K562 (cell line): Measurements from ENCODE around the gene ESPN. TPM values are rescaled to one million over a fixed set of nuclear protein-coding genes. Genes with fewer than 3 reads are reported as not detected.

ENCODE experiments used
- EHMT2 ChIP-seq: fragments of 450-650 bp; IDR thresholded peaks from 2 replicates; pipeline ENCODE4 v1.6.1; 2018; ENCODE audit warnings: antibody characterized with exemption
- KDM5B ChIP-seq: fragments of 200-600 bp; sonication (generic); IDR thresholded peaks from 2 replicates; pipeline ENCODE4 v1.6.1; 2012; ENCODE audit warnings: low read depth, mild to moderate bottlenecking, moderate library complexity, low read length, control low read depth, inconsistent platforms; ENCODE audit not compliant: insufficient replicate concordance
- PCBP1 ChIP-seq: fragments of 200-400 bp; formaldehyde crosslinking; IDR thresholded peaks from 2 replicates; pipeline ENCODE4 v1.6.1; 2018; ENCODE audit warnings: mild to moderate bottlenecking, low read depth, low read length; ENCODE audit not compliant: poor library complexity, severe bottlenecking
- POU5F1 ChIP-seq: fragments of 150-350 bp; IDR thresholded peaks from 2 replicates; pipeline ENCODE4 v1.6.1; 2014; ENCODE audit warnings: borderline replicate concordance, low read length, low read depth, mild to moderate bottlenecking; ENCODE audit not compliant: partially characterized antibody
- RBM25 ChIP-seq: fragments of 200-400 bp; formaldehyde crosslinking; IDR thresholded peaks from 2 replicates; pipeline ENCODE4 v1.6.1; 2018; ENCODE audit warnings: low read length, low read depth, moderate library complexity; ENCODE audit not compliant: severe bottlenecking
- RCOR1 ChIP-seq, 2 experiments: IDR thresholded peaks; 2 replicates each; pipeline ENCODE4 v1.6.1; 2012; ENCODE audit warnings: low read depth in 2 of 2, low read length in 2 of 2, borderline replicate concordance in 1 of 2, improper control_type of control experiment in 1 of 2
- SMAD3 ChIP-seq: fragments of 450-650 bp; formaldehyde crosslinking; conservative IDR thresholded peaks from 2 replicates; pipeline ENCODE4 v1.4.0; 2020; ENCODE audit warnings: mild to moderate bottlenecking
- STAT5A ChIP-seq: IDR thresholded peaks from 2 replicates; pipeline ENCODE4 v1.6.1; 2012; ENCODE audit warnings: low read length, inconsistent platforms, borderline replicate concordance
- TBL1XR1 ChIP-seq, 2 experiments: IDR thresholded peaks; 2 replicates each; pipeline ENCODE4 v1.6.1; 2012; ENCODE audit warnings: improper control_type of control experiment in 2 of 2, low read length in 2 of 2, mild to moderate bottlenecking in 1 of 2
- TEAD4 ChIP-seq, 2 experiments: sonication (generic) in 1 of 2; formaldehyde crosslinking in 1 of 2; IDR thresholded peaks; 2 replicates each; pipeline versions ENCODE4 v1.6.1 to v1.8.0; 2012 to 2022; ENCODE audit warnings: borderline replicate concordance in 1 of 2, inconsistent platforms in 1 of 2, low read length in 1 of 2, mild to moderate bottlenecking in 1 of 2, missing genetic modification reagents in 1 of 2
- TOE1 ChIP-seq, 2 experiments: fragments of 450-650 bp in 1 of 2; sonication (generic) in 1 of 2; formaldehyde crosslinking in 1 of 2; IDR thresholded peaks; 2 replicates each; pipeline versions ENCODE4 v1.7.1 to v1.8.0; 2016 to 2022; ENCODE audit warnings: borderline replicate concordance in 2 of 2, mild to moderate bottlenecking in 2 of 2, antibody characterized with exemption in 1 of 2, inconsistent platforms in 1 of 2, low read depth in 1 of 2, missing genetic modification reagents in 1 of 2, moderate library complexity in 1 of 2
- XRCC5 ChIP-seq: fragments of 200-400 bp; formaldehyde crosslinking; IDR thresholded peaks from 2 replicates; pipeline ENCODE4 v1.6.1; 2017; ENCODE audit warnings: low read depth, mild to moderate bottlenecking, low read length
- ZBTB7A ChIP-seq: IDR thresholded peaks from 2 replicates; pipeline ENCODE4 v1.6.1; 2011; ENCODE audit warnings: low read depth, mild to moderate bottlenecking, low read length, moderate library complexity, borderline replicate concordance; ENCODE audit not compliant: control insufficient read depth
- ZNF668 ChIP-seq: fragments of 250-450 bp; sonication (Bioruptor Pico); IDR thresholded peaks from 2 replicates; pipeline ENCODE4 v1.8.0; 2022; ENCODE audit warnings: mild to moderate bottlenecking, inconsistent platforms
- polyA plus RNA-seq, 8 experiments: library from polyadenylated mRNA; depleted of rRNA in 4 of 8; stranded (reverse) in 5 of 8; unstranded in 3 of 8; fragments of >200 nt; fragmentation: Nextera tagmentation in 2 of 8; fragmentation: Illumina TruSeq in 1 of 8; extraction: Ambion mirVana in 2 of 8; extraction: Trizol in 1 of 8; gene quantifications; 2 replicates each; pipeline versions ENCODE4 v1.2.1 to v1.2.3, GENCODE V29; 2011 to 2014; ENCODE audit warnings: inconsistent platforms in 1 of 8, missing spikeins in 1 of 8
- total RNA-seq, 7 experiments: library from RNA; depleted of rRNA in 6 of 7; stranded (reverse); fragments of >200 nt in 6 of 7; fragmentation: Illumina TruSeq in 2 of 7; extraction: Trizol in 2 of 7; gene quantifications; 2 replicates each; pipeline versions ENCODE4 v1.2.1 to v1.2.3, GENCODE V29; 2011 to 2021; ENCODE audit warnings: low replicate concordance in 1 of 7
- TF ChIP-seq, protein P1 (sequence below): fragments of 250-450 bp; sonication (Bioruptor Pico); IDR thresholded peaks from 2 replicates; pipeline ENCODE4 v1.5.0; 2020; ENCODE audit warnings: mild to moderate bottlenecking, borderline replicate concordance
- TF ChIP-seq, protein P2 (sequence below), 2 experiments: IDR thresholded peaks; 2 replicates each; pipeline ENCODE4 v1.6.1; 2011; ENCODE audit warnings: borderline replicate concordance in 1 of 2, control low read depth in 1 of 2, low read depth in 1 of 2, low read length in 1 of 2, mild to moderate bottlenecking in 1 of 2, mixed read lengths in 1 of 2, moderate library complexity in 1 of 2; ENCODE audit not compliant: insufficient read depth in 1 of 2, insufficient read length in 1 of 2, poor library complexity in 1 of 2, severe bottlenecking in 1 of 2; ENCODE audit errors: extremely low read depth in 1 of 2
- TF ChIP-seq, protein P3 (sequence below), 2 experiments: IDR thresholded peaks; 2 replicates each; pipeline ENCODE4 v1.6.1; 2012; ENCODE audit warnings: improper control_type of control experiment in 2 of 2, low read depth in 2 of 2, low read length in 2 of 2, borderline replicate concordance in 1 of 2

ESPN gene
- total and polyA plus RNA-seq, 9 of the 15 experiments (the other 6 are each of a cell fraction or from before 2014, with no cell fraction given) = 0.07 to 1.2 (median 0.45) TPM; not detected in 3

DNA sequence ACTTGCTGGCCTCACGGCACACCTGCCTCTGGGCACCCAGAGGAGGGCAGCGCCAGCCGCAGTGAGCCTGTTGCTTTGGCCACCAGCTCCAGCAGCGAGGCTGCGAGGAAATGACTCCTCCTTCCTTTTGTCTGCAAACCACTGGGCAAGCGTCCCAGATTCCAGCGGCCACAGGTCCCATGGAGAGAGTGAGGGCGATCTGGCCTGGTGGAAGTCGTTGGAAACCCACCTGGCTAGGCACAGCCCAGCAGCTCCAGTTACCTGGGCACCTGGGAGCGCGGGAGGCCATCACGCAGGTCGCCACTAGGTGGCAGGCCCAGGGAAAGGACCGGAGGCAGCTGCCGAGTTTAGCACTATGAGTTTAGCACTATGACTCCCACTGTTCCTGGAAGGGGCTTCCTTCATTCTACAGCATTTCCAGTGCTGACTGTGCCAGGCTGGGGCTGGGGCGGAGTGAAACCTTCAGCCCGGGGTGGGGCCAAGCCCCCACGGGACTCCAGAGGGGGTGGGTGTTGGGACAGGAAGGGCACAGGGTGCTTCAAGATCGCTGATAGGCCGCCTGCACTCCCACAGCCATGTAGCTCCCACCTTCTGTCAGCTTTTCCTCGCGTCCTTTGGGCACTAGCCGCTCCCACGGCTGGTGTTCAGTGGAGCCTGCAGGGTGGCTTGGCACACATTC is 1.1 kb upstream of the ESPN start (continued):
- TF ChIP-seq, protein P1, sequence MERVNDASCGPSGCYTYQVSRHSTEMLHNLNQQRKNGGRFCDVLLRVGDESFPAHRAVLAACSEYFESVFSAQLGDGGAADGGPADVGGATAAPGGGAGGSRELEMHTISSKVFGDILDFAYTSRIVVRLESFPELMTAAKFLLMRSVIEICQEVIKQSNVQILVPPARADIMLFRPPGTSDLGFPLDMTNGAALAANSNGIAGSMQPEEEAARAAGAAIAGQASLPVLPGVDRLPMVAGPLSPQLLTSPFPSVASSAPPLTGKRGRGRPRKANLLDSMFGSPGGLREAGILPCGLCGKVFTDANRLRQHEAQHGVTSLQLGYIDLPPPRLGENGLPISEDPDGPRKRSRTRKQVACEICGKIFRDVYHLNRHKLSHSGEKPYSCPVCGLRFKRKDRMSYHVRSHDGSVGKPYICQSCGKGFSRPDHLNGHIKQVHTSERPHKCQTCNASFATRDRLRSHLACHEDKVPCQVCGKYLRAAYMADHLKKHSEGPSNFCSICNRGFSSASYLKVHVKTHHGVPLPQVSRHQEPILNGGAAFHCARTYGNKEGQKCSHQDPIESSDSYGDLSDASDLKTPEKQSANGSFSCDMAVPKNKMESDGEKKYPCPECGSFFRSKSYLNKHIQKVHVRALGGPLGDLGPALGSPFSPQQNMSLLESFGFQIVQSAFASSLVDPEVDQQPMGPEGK = no peak
- peak; percentile 15 for TF ChIP-seq POU5F1
- TF ChIP-seq TEAD4 (IDR thresholded peaks at IDR 0.05; ENCODE audit: low read length) = 0 out of 2 replicates have a peak, but pooled peaks have one; percentile 9
- no peak for TF ChIP-seq TEAD4 (CRISPR knock-in tag; IDR thresholded peaks at IDR 0.05; ENCODE audit: borderline replicate concordance)
- TF ChIP-seq, protein P2, sequence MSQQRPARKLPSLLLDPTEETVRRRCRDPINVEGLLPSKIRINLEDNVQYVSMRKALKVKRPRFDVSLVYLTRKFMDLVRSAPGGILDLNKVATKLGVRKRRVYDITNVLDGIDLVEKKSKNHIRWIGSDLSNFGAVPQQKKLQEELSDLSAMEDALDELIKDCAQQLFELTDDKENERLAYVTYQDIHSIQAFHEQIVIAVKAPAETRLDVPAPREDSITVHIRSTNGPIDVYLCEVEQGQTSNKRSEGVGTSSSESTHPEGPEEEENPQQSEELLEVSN (IDR thresholded peaks at IDR 0.05; ENCODE audit: borderline replicate concordance in 1 of 2, extremely low read depth in 1 of 2, insufficient read depth in 1 of 2, insufficient read length in 1 of 2, low read depth in 1 of 2, low read length in 1 of 2, poor library complexity in 1 of 2, severe bottlenecking in 1 of 2) = peak in 1 of 2 experiments; percentile 41
- TF ChIP-seq ZNF668 (CRISPR knock-in tag) = no peak
- peak; percentile 25 for TF ChIP-seq PCBP1
- TF ChIP-seq RCOR1 (IDR thresholded peaks at IDR 0.05; ENCODE audit: borderline replicate concordance in 1 of 2, low read depth in 2 of 2, low read length in 2 of 2) = 0 out of 4 replicates have a peak, but pooled peaks of 1 of the 2 experiments have one; percentile 47
- TF ChIP-seq, protein P3, sequence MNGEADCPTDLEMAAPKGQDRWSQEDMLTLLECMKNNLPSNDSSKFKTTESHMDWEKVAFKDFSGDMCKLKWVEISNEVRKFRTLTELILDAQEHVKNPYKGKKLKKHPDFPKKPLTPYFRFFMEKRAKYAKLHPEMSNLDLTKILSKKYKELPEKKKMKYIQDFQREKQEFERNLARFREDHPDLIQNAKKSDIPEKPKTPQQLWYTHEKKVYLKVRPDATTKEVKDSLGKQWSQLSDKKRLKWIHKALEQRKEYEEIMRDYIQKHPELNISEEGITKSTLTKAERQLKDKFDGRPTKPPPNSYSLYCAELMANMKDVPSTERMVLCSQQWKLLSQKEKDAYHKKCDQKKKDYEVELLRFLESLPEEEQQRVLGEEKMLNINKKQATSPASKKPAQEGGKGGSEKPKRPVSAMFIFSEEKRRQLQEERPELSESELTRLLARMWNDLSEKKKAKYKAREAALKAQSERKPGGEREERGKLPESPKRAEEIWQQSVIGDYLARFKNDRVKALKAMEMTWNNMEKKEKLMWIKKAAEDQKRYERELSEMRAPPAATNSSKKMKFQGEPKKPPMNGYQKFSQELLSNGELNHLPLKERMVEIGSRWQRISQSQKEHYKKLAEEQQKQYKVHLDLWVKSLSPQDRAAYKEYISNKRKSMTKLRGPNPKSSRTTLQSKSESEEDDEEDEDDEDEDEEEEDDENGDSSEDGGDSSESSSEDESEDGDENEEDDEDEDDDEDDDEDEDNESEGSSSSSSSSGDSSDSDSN (IDR thresholded peaks at IDR 0.05; ENCODE audit: borderline replicate concordance in 1 of 2, low read depth in 2 of 2, low read length in 2 of 2) = peak in 1 of 2 experiments; percentile 71; a peak in 2 of 4 replicates
- TF ChIP-seq KDM5B = peak; percentile 14
- TF ChIP-seq EHMT2 = no peak
- 0 out of 2 replicates have a peak, but pooled peaks have one; percentile 20 for TF ChIP-seq TOE1 (IDR thresholded peaks at IDR 0.05; ENCODE audit: borderline replicate concordance)
- no peak for TF ChIP-seq TOE1 (CRISPR knock-in tag; IDR thresholded peaks at IDR 0.05; ENCODE audit: borderline replicate concordance, low read depth)
- no peak for TF ChIP-seq SMAD3
- TF ChIP-seq ZBTB7A = 0 out of 2 replicates have a peak, but pooled peaks have one; percentile 24
- TF ChIP-seq XRCC5 = peak; percentile 91
- TF ChIP-seq RBM25 = no peak
- peak; percentile 11; the same call in 1 of the 2 replicates for TF ChIP-seq STAT5A
- no peak for TF ChIP-seq TBL1XR1 (IDR thresholded peaks at IDR 0.05; ENCODE audit: low read length in 2 of 2)
